ENCODE results near the gene CSTPP1. TPM values are rescaled to one million over a fixed set of nuclear protein-coding genes. Genes with fewer than 3 reads are reported as not detected.

Gene CSTPP1
- polyA plus RNA-seq, 1 donor (not counting 4 experiments of a cell fraction or from before 2014, with no cell fraction given) = 20.0 TPM

- no peak overlapping the region for H3K4me2 ChIP-seq (ENCODE audit: control insufficient read depth, extremely low read depth, insufficient read depth, low read depth, low read length)
- no peaks in the 10 kb centered on the region for H3K27me3 ChIP-seq (ENCODE audit: control insufficient read depth, extremely low read depth, insufficient read depth, low read length)
- H3K79me2 ChIP-seq (ENCODE audit: control insufficient read depth, insufficient read depth, low read length) = no peaks in the 10 kb centered on the region
- no peak overlapping the region for H3K27ac ChIP-seq (ENCODE audit: control insufficient read depth, insufficient read depth, low read length)
- DNase-seq (ENCODE audit: low read depth, low spot score) = no peak
- TF ChIP-seq EZH2 (IDR thresholded peaks at IDR 0.05; ENCODE audit: low read length) (no peak), CTCF (optimal IDR thresholded peaks at IDR 0.05 in 1 of 3, IDR thresholded peaks at IDR 0.05 in 1 of 3, conservative IDR thresholded peaks at IDR 0.05 in 1 of 3; ENCODE audit: extremely low read depth in 1 of 3, insufficient read depth in 2 of 3, low read length in 3 of 3) (no peak)
- H3K9me1 ChIP-seq (ENCODE audit: control insufficient read depth, extremely low read depth, insufficient read depth, low read length) = no peaks in the 10 kb centered on the region
- peaks cover 0 to 1% of the 10 kb centered on the region in 2 experiments for H3K36me3 ChIP-seq (ENCODE audit: control insufficient read depth in 2 of 2, extremely low read depth in 1 of 2, insufficient read depth in 2 of 2, low read length in 2 of 2)
- H3K4me1 ChIP-seq (ENCODE audit: control insufficient read depth, extremely low read depth, insufficient read depth, low read length) = peaks cover 17% of the 10 kb centered on the region
- H3K9me3 ChIP-seq (ENCODE audit: control insufficient read depth, low read depth, low read length) = no peaks in the 10 kb centered on the region
- H3K9ac ChIP-seq (ENCODE audit: control insufficient read depth, extremely low read depth, insufficient read depth, low read length) = no peak overlapping the region
- dilution Hi-C loops (cut with MboI; ENCODE audit: extremely low pct_ligation_motif_present, low sequenced_read_pairs) = no loop called here
- H4K20me1 ChIP-seq (ENCODE audit: control insufficient read depth, extremely low read depth, insufficient read depth, low read length) = no peaks in the 10 kb centered on the region
- FAIRE-seq = no peak
- no peak overlapping the region for H3K4me3 ChIP-seq (ENCODE audit: control insufficient read depth in 2 of 3, extremely low read depth in 1 of 3, insufficient read depth in 2 of 3, low read depth in 1 of 3, low read length in 3 of 3)
- no peak overlapping the region for H2AFZ ChIP-seq (ENCODE audit: control insufficient read depth, low read length)
Measured at GRCh38 chr11:46953093-46953492, 16.5 kb downstream of the CSTPP1 start.

GRCh38 chr11:46958777-46959176, 22.2 kb downstream of the CSTPP1 start:
- H3K4me2 ChIP-seq (ENCODE audit: control insufficient read depth, extremely low read depth, insufficient read depth, low read depth, low read length) = no peak overlapping the region
- H3K4me1 ChIP-seq (ENCODE audit: control insufficient read depth, extremely low read depth, insufficient read depth, low read length) = no peaks in the 10 kb centered on the region
- H3K9ac ChIP-seq (ENCODE audit: control insufficient read depth, extremely low read depth, insufficient read depth, low read length) = no peak overlapping the region
- H3K9me3 ChIP-seq (ENCODE audit: control insufficient read depth, low read depth, low read length) = no peaks in the 10 kb centered on the region
- no peaks in the 10 kb centered on the region for H3K27me3 ChIP-seq (ENCODE audit: control insufficient read depth, extremely low read depth, insufficient read depth, low read length)
- TF ChIP-seq EZH2 (IDR thresholded peaks at IDR 0.05; ENCODE audit: low read length) (no peak), CTCF (optimal IDR thresholded peaks at IDR 0.05 in 1 of 3, IDR thresholded peaks at IDR 0.05 in 1 of 3, conservative IDR thresholded peaks at IDR 0.05 in 1 of 3; ENCODE audit: extremely low read depth in 1 of 3, insufficient read depth in 2 of 3, low read length in 3 of 3) (no peak)
- H3K9me1 ChIP-seq (ENCODE audit: control insufficient read depth, extremely low read depth, insufficient read depth, low read length) = no peaks in the 10 kb centered on the region
- FAIRE-seq = no peak
- no peak overlapping the region for H3K4me3 ChIP-seq (ENCODE audit: control insufficient read depth in 2 of 3, extremely low read depth in 1 of 3, insufficient read depth in 2 of 3, low read depth in 1 of 3, low read length in 3 of 3)
- dilution Hi-C loops (cut with MboI; ENCODE audit: extremely low pct_ligation_motif_present, low sequenced_read_pairs) = no loop called here
- no peak overlapping the region for H2AFZ ChIP-seq (ENCODE audit: control insufficient read depth, low read length)
- no peak for DNase-seq (ENCODE audit: low read depth, low spot score)
- no peak overlapping the region for H3K27ac ChIP-seq (ENCODE audit: control insufficient read depth, insufficient read depth, low read length)
- H3K36me3 ChIP-seq (ENCODE audit: control insufficient read depth in 2 of 2, extremely low read depth in 1 of 2, insufficient read depth in 2 of 2, low read length in 2 of 2) = peaks cover 0 to 4% of the 10 kb centered on the region in 2 experiments
- H4K20me1 ChIP-seq (ENCODE audit: control insufficient read depth, extremely low read depth, insufficient read depth, low read length) = no peaks in the 10 kb centered on the region
- H3K79me2 ChIP-seq (ENCODE audit: control insufficient read depth, insufficient read depth, low read length) = peaks cover 2% of the 10 kb centered on the region
